Measurements from ENCODE around the gene TMEM178B.

GRCh38 chr7:141497391-141497790 is 423.5 kb downstream of the TMEM178B start:
- TF ChIP-seq POLR2A (IDR thresholded peaks at IDR 0.05; ENCODE audit: low read depth) = no peak
- TF ChIP-seq, protein P1, sequence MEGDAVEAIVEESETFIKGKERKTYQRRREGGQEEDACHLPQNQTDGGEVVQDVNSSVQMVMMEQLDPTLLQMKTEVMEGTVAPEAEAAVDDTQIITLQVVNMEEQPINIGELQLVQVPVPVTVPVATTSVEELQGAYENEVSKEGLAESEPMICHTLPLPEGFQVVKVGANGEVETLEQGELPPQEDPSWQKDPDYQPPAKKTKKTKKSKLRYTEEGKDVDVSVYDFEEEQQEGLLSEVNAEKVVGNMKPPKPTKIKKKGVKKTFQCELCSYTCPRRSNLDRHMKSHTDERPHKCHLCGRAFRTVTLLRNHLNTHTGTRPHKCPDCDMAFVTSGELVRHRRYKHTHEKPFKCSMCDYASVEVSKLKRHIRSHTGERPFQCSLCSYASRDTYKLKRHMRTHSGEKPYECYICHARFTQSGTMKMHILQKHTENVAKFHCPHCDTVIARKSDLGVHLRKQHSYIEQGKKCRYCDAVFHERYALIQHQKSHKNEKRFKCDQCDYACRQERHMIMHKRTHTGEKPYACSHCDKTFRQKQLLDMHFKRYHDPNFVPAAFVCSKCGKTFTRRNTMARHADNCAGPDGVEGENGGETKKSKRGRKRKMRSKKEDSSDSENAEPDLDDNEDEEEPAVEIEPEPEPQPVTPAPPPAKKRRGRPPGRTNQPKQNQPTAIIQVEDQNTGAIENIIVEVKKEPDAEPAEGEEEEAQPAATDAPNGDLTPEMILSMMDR (IDR thresholded peaks at IDR 0.05) = no peak

All from esophagus muscularis mucosa (tissue), 3 donors.